Measurements from ENCODE around the gene THRA.

The THRA gene

GRCh38 chr17:40105861-40106759 lies 43.3 kb downstream of the THRA start:
- ATAC-seq: no peak
- Mint-ChIP-seq H3K4me3 (no peak overlapping the region), H3K4me1 (peaks cover 42% of the 10 kb centered on the region), H3K27ac (no peak overlapping the region), H3K9me3 (no peaks in the 10 kb centered on the region), H3K36me3 (no peaks in the 10 kb centered on the region), H3K27me3 (no peaks in the 10 kb centered on the region)

GRCh38 chr17:40106760-40107521 lies 44.2 kb downstream of the THRA start:
- Mint-ChIP-seq H3K36me3 (no peaks in the 10 kb centered on the region), H3K27me3 (no peaks in the 10 kb centered on the region), H3K4me1 (peaks cover 46% of the 10 kb centered on the region), H3K4me3 (no peak overlapping the region), H3K9me3 (no peaks in the 10 kb centered on the region), H3K27ac (peak overlapping the region; percentile 77)
- no peak for ATAC-seq

GRCh38 chr17:40107522-40108174 lies 44.9 kb downstream of the THRA start:
- Mint-ChIP-seq H3K27me3 (no peaks in the 10 kb centered on the region), H3K36me3 (no peaks in the 10 kb centered on the region), H3K9me3 (no peaks in the 10 kb centered on the region), H3K4me3 (peak overlapping the region; percentile 46), H3K27ac (peak overlapping the region; percentile 77), H3K4me1 (peaks cover 53% of the 10 kb centered on the region)
- peak; percentile 18 for ATAC-seq

GRCh38 chr17:40108970-40109824 lies 46.4 kb downstream of the THRA start:
- no peak for ATAC-seq
- H3K4me3 Mint-ChIP-seq: no peak overlapping the region
- H3K36me3 Mint-ChIP-seq: no peaks in the 10 kb centered on the region
- no peaks in the 10 kb centered on the region for H3K27me3 Mint-ChIP-seq
- peak overlapping the region; percentile 9 for H3K27ac Mint-ChIP-seq
- H3K4me1 Mint-ChIP-seq: peaks cover 62% of the 10 kb centered on the region
- no peaks in the 10 kb centered on the region for H3K9me3 Mint-ChIP-seq

GRCh38 chr17:40110026-40110845 lies 47.5 kb downstream of the THRA start:
- no peaks in the 10 kb centered on the region for H3K27me3 Mint-ChIP-seq
- H3K9me3 Mint-ChIP-seq: no peaks in the 10 kb centered on the region
- H3K27ac Mint-ChIP-seq: peak overlapping the region; percentile 9
- ATAC-seq: no peak
- H3K4me1 Mint-ChIP-seq: peaks cover 62% of the 10 kb centered on the region
- H3K4me3 Mint-ChIP-seq: no peak overlapping the region
- H3K36me3 Mint-ChIP-seq: no peaks in the 10 kb centered on the region

GRCh38 chr17:40111221-40112128 lies 48.7 kb downstream of the THRA start:
- no peaks in the 10 kb centered on the region for H3K36me3 Mint-ChIP-seq
- peak overlapping the region; percentile 61 for H3K27ac Mint-ChIP-seq
- no peaks in the 10 kb centered on the region for H3K9me3 Mint-ChIP-seq
- peak; percentile 73 for ATAC-seq
- no peaks in the 10 kb centered on the region for H3K27me3 Mint-ChIP-seq
- peaks cover 54% of the 10 kb centered on the region for H3K4me1 Mint-ChIP-seq
- H3K4me3 Mint-ChIP-seq: peak overlapping the region; percentile 19

GRCh38 chr17:40112191-40112711 lies 49.5 kb downstream of the THRA start:
- Mint-ChIP-seq H3K4me1 (peaks cover 47% of the 10 kb centered on the region), H3K36me3 (no peaks in the 10 kb centered on the region), H3K27ac (peak overlapping the region; percentile 61)

GRCh38 chr17:40112718-40113109 lies 49.9 kb downstream of the THRA start:
- Mint-ChIP-seq H3K36me3 (no peaks in the 10 kb centered on the region), H3K27me3 (no peaks in the 10 kb centered on the region), H3K4me3 (no peak overlapping the region)

More at GRCh38 chr17:40112191-40112711, 49.5 kb downstream of the THRA start:
- no peaks in the 10 kb centered on the region for H3K9me3 Mint-ChIP-seq
- no peaks in the 10 kb centered on the region for H3K27me3 Mint-ChIP-seq
- ATAC-seq: no peak
- no peak overlapping the region for H3K4me3 Mint-ChIP-seq

GRCh38 chr17:40113110-40113906 lies 50.5 kb downstream of the THRA start:
- peaks cover 40% of the 10 kb centered on the region for H3K4me1 Mint-ChIP-seq
- no peaks in the 10 kb centered on the region for H3K9me3 Mint-ChIP-seq

More at GRCh38 chr17:40112718-40113109, 49.9 kb downstream of the THRA start:
- ATAC-seq: no peak
- peak overlapping the region; percentile 61 for H3K27ac Mint-ChIP-seq
- peaks cover 42% of the 10 kb centered on the region for H3K4me1 Mint-ChIP-seq
- no peaks in the 10 kb centered on the region for H3K9me3 Mint-ChIP-seq

GRCh38 chr17:40113907-40114245 lies 51.1 kb downstream of the THRA start:
- no peak for ATAC-seq
- Mint-ChIP-seq H3K4me1 (peaks cover 39% of the 10 kb centered on the region), H3K27ac (peak overlapping the region; percentile 61)

More at GRCh38 chr17:40113110-40113906, 50.5 kb downstream of the THRA start:
- peak; percentile 96 for ATAC-seq
- H3K4me3 Mint-ChIP-seq: peak overlapping the region; percentile 76
- peak overlapping the region; percentile 61 for H3K27ac Mint-ChIP-seq
- no peaks in the 10 kb centered on the region for H3K36me3 Mint-ChIP-seq
- no peaks in the 10 kb centered on the region for H3K27me3 Mint-ChIP-seq

GRCh38 chr17:40115101-40115436 lies 52.3 kb downstream of the THRA start:
- ATAC-seq: no peak
- no peaks in the 10 kb centered on the region for H3K9me3 Mint-ChIP-seq
- H3K36me3 Mint-ChIP-seq: no peaks in the 10 kb centered on the region
- H3K27ac Mint-ChIP-seq: no peak overlapping the region
- peaks cover 39% of the 10 kb centered on the region for H3K4me1 Mint-ChIP-seq
- H3K27me3 Mint-ChIP-seq: no peaks in the 10 kb centered on the region
- H3K4me3 Mint-ChIP-seq: no peak overlapping the region

More at GRCh38 chr17:40113907-40114245, 51.1 kb downstream of the THRA start:
- H3K27me3 Mint-ChIP-seq: no peaks in the 10 kb centered on the region
- no peaks in the 10 kb centered on the region for H3K36me3 Mint-ChIP-seq
- no peaks in the 10 kb centered on the region for H3K9me3 Mint-ChIP-seq
- peak overlapping the region; percentile 76 for H3K4me3 Mint-ChIP-seq

Data from stimulated activated memory B cell treated with anti-CD40 and anti-IgM and Interleukin-4, amounts not matched to agents 10 μg/mL and 1 μg/mL and 100 μg/mL, for 72 hours (primary cell).